NCI-H748 (cell line): ENCODE data around the gene LPCAT2.
"Not testable (repeated sequence)": the region's sequence is repeated elsewhere in the genome, so short reads cannot be mapped to it uniquely, and the experiment has no call there.

Source experiments
- DNase-seq: peaks from one replicate; lab custom pipeline; 2025; ENCODE audit not compliant: unreplicated experiment; lab: John Stamatoyannopoulos, UW

Gene LPCAT2

GRCh38 chr16:55577887-55578286 is 69.0 kb downstream of the LPCAT2 start:
- DNase-seq, result no peak

GRCh38 chr16:55585631-55586030 is 76.8 kb downstream of the LPCAT2 start:
- DNase-seq, result peak; percentile 32

- DNase-seq, result no peak
These were observed 79.9 kb downstream of the LPCAT2 start for GRCh38 chr16:55588799-55589198.

DNA sequence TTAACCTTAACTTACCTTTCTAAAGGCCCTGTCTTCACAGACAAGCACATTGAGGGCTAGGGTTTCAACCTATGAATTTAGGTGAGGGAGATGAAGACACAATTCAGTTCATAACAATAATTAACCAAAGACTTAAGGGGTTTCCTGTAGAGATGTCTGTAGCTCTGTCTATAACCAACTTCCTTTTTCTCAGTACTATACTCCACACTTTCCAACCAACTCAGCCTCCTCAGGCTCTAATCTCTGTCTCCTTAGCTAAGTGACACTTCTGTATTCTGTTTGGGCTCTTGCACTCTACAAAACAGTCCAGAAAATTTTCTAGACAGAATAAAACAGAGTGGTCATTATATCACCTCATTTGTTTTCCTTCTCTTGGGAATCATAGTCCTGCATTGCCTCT is 83.4 kb downstream of the LPCAT2 start:
- no peak for DNase-seq

DNA sequence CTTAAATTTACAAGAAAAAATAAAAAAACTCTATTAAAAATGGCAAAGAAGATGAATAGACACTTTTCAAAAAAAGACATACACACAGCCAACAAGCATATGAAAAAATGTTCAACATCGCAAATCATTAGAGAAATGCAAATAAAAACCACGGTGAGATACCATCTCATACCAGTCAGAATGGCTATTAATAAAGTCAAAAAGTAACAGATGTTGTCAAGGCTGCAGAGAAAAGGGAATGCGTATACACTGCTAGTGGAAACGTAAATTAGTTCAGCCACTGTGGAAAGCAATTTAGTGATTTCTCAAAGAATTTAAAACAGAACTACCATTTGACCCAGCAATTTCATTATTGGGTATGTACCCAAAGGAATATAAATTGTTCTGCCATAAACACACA is 89.1 kb downstream of the LPCAT2 start:
- no peak for DNase-seq

DNA sequence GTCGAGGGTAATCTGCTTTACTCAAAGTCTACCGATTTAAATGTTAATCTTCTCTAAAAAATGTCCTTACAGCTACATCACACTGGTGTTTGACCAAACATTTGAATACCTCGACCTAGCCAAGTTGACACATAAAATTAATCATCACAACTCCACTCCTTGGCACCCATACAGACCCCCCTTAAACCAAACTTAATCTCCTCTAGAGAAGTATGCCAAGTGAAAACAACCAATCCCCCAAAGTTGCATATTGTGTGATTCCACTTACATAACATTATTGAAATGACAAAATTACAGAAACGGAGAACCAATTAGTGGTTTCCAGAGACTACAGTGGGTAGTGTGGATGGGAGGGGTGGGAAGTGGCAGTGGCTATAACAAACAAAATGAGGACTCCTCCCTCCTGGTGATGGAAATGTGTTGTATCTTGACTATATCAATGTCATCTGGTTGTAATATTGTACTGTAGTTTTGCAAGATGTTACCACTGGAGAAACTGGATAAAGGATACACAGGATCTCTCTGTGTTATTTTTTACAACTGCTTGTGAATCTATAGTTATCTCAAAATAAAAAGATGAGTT is 97.0 kb downstream of the LPCAT2 start:
- no peak for DNase-seq

GRCh38 chr16:55613613-55614335 is 104.9 kb downstream of the LPCAT2 start:
- DNase-seq, result no peak

DNA sequence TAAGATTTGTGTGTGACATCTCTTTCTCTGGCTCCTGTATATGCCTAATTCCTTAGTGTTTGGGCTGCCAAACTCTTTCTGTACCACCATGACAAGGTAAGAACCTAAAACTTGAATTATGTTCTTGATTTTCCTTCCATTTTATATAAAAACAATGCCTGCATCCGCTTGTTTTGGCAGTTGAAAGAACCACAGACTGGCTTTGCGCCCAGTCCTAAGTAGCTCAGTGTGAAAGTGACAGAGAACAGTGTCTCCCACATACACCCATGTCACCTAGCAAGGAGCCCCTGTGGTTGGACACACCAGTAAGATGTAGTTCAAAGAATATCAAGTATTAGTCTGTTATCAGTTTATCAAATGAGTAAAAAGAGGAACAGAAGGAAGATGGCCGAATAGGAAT is 106.2 kb downstream of the LPCAT2 start:
- no peak for DNase-seq

DNA sequence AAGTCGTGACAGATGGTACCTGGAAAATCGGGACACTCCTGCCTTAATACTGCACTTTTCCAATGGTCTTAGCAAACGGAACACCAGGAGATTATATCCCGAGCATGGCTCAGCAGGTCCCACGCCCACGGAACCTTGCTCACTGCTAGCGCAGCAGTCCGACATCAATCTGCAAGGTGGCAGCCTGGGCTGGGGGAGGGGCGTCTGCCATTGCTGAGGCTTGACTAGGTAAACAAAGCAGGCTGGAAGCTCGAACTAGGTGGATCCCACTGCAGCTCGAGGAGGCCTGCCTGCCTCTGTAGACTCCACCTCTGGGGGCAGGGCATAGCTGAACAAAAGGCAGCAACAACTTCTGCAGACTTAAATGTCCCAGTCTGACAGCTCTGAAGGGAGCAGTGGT is 106.8 kb downstream of the LPCAT2 start:
- DNase-seq, result not testable (repeated sequence)

DNA sequence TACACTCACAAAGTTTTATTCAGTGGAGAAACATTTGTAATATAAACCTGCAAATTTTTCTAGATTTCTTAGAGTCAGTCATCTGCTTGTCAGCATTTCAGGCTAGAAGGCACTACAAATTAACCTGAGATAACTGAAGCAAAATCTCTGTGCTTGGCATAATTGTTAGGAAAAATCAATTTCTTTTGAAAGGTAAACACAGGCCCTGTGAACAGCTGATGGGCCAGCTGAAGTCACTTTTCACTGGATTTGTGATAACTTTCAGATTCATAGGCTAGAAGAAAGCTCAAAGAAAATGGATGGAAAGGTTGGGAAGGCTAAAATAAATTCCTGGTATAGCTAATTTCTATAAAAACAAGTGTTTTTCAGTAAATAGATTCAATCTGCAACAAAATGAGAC is 112.9 kb downstream of the LPCAT2 start:
- DNase-seq, result no peak

DNA sequence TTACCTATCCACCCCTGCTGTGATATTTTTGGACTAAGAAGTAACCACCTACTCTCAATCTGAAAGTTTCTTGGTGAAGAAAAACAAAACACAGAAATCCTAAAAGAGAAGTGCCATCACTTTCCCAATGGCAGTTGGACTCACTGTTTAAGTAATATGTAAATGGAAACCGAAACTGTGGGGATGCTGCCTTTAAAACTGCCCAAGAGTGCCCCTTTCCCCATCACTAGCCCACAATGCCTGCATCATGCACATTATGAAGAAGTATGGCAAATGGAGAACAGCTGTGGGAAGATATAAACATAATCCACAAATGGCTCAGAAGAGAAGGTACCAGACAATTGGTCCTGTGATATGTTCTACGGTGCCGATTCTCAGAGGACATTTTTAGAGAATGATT is 113.4 kb downstream of the LPCAT2 start:
- no peak for DNase-seq

DNA sequence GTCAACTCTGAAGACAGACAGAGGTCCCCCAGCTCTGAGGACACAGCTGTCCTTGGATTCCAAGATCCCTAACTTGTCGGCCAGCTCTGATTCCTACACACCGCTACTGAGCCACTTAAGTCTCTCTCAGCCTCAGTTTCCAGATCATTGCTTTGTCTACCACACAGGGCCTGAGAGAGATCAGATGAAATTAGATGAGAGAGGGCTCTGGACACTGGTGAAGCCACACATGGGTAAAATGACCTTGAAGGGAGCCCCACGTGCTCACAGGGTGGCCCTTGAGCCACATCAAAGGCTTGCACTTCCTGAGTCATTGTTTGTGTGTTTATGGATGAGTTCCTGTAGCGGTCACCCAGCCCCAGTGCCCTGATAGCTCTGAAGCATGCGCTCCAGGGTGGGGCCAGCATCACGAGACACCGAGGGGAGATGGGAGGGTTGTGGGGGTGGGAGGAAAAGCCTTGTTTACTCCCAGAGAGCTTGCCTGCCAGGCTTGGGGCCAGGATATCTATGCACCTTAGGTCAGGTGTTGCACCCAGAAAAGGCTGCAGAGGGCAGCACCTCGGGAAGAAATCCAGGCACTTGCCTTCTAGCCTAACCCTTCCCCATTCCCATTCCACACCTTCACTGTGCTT is 114.2 kb downstream of the LPCAT2 start:
- peak; percentile 2 for DNase-seq

- no peak for DNase-seq
These were observed 114.8 kb downstream of the LPCAT2 start for GRCh38 chr16:55623640-55624039.

- DNase-seq, result no peak
These were observed 115.8 kb downstream of the LPCAT2 start for GRCh38 chr16:55624696-55625095.

GRCh38 chr16:55625843-55626242 is 117.0 kb downstream of the LPCAT2 start:
- no peak for DNase-seq

GRCh38 chr16:55628306-55628968 is 119.6 kb downstream of the LPCAT2 start:
- DNase-seq, result no peak

DNA sequence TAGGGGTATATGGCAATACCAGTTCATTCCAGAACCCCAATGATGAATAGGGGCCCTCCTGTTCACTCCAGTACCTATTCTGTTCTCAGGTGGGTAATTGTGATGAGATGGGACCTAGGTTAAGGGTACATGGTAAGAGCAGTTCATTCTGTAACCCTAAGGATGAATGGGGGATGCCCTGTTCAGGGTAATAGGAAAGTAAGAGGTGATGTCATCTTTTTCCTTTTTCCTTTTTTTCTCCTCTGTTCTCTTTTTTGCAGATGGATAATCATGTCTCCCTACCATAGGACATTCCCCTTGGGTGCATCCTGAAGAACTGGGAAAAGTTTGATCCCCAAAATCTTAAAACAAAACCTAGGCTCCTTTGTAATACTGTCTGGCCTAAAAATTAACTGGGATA is 121.9 kb downstream of the LPCAT2 start:
- DNase-seq, result no peak

GRCh38 chr16:55632259-55632658 is 123.4 kb downstream of the LPCAT2 start:
- DNase-seq, result no peak

DNA sequence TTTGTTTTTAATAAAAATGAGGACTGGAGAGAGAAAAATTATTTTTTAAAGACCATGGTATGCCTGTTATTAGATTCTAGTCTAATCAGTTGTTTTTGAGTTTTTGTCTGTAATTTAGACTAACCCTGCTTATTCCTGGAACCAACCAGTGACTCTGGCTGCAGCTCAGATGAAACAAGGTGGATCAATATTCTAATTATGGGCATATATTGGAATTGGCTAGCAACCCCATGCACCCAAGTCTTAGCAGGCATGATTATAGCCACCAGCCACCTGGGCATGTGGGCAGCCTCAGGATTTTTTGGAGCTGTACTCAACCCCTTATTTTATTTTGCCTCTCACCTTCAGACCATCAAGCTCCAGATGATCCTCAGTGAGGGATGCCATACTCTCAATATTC is 125.3 kb downstream of the LPCAT2 start:
- no peak for DNase-seq
